Measurements from ENCODE around the gene CDK11B.
"Not testable (repeated sequence)": the region's sequence is repeated elsewhere in the genome, so short reads cannot be mapped to it uniquely, and the experiment has no call there.

CDK11B gene

DNA sequence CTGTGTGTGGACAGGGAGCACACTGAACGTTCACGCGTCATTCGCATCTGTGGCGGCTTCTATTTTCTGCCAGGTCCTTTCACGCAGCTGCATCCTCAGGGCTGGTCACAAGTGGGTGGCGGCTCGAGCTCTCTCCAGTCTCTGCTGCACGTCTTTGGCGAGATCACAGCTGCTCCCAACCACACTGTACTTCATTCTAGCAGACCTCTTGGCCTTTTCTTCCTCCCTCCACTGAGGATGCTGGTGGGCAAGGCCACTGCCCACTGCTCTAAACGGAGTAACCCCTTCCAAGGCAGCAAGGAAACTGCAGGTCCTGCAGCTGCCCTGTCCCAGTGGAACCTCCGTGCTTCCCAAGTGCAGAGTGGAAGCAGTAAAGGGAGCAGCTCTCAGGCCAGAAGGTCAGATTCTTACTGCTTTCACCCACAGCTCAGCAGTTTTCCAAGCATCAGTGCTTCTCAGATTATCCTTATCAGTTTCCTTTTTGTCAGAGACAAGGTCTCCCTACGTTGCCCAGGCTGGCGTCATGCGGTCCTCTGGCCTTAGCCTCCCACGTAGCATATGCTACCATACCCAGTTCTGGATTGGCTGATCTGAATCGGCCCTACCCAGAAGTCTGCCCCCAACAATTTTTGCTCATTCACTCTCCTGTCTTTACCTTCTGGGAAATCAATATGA, 11.1 kb downstream of the CDK11B start:
- peak overlapping the region in 1 of 2 donors; percentile 2 for H3K9ac ChIP-seq (ENCODE audit: low read depth in 1 of 2, low read length in 2 of 2)
- peaks cover 0 to 36% of the 10 kb centered on the region in 2 donors for H3K36me3 ChIP-seq (ENCODE audit: control insufficient read depth in 1 of 2, insufficient read depth in 2 of 2, low read length in 2 of 2)

DNA sequence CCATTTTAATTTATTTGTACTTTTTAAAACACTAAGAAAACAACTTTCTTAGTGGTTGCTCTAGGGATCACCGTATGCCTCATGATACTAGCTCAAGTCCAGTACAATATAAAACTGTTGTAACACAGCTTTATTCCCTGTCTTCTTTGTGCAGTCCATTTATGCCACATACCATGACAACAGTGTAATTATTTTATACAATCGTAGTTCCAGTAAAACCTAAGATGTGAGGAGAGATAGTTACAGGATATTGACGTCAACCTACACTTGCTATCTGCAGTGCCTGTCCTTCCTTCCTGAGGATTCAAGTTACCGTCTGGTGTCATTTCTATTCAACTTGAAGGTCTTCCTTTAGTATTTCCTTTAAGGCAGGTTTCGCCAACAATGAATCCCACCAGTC, 12.5 kb downstream of the CDK11B start:
- Histone ChIP-seq H3K4me1 (ENCODE audit: control insufficient read depth in 1 of 2, insufficient read depth in 2 of 2, low read length in 2 of 2) (peaks cover 0 to 17% of the 10 kb centered on the region in 2 donors), H3K36me3 (ENCODE audit: control insufficient read depth in 1 of 2, insufficient read depth in 2 of 2, low read length in 2 of 2) (peaks cover 0 to 24% of the 10 kb centered on the region in 2 donors)
- H3K27me3 ChIP-seq (ENCODE audit: control insufficient read depth in 1 of 2, insufficient read depth in 2 of 2, low read length in 2 of 2); H3K9me3 ChIP-seq (ENCODE audit: control insufficient read depth in 1 of 2, low read length in 2 of 2); H3K27ac ChIP-seq (ENCODE audit: low read depth, low read length); H3K4me3 ChIP-seq (ENCODE audit: low read depth in 1 of 2, low read length in 2 of 2); H3K9ac ChIP-seq (ENCODE audit: low read depth in 1 of 2, low read length in 2 of 2): not testable (repeated sequence)

More for the DNA sequence above, 11.1 kb downstream of the CDK11B start:
- H3K27ac ChIP-seq (ENCODE audit: low read depth, low read length), result peak overlapping the region; percentile 77
- not testable (repeated sequence) for H3K4me3 ChIP-seq (ENCODE audit: low read depth in 1 of 2, low read length in 2 of 2); H3K27me3 ChIP-seq (ENCODE audit: control insufficient read depth in 1 of 2, insufficient read depth in 2 of 2, low read length in 2 of 2); H3K9me3 ChIP-seq (ENCODE audit: control insufficient read depth in 1 of 2, low read length in 2 of 2)
- H3K4me1 ChIP-seq (ENCODE audit: control insufficient read depth in 1 of 2, insufficient read depth in 2 of 2, low read length in 2 of 2), result peaks cover 0 to 17% of the 10 kb centered on the region in 2 donors

DNA sequence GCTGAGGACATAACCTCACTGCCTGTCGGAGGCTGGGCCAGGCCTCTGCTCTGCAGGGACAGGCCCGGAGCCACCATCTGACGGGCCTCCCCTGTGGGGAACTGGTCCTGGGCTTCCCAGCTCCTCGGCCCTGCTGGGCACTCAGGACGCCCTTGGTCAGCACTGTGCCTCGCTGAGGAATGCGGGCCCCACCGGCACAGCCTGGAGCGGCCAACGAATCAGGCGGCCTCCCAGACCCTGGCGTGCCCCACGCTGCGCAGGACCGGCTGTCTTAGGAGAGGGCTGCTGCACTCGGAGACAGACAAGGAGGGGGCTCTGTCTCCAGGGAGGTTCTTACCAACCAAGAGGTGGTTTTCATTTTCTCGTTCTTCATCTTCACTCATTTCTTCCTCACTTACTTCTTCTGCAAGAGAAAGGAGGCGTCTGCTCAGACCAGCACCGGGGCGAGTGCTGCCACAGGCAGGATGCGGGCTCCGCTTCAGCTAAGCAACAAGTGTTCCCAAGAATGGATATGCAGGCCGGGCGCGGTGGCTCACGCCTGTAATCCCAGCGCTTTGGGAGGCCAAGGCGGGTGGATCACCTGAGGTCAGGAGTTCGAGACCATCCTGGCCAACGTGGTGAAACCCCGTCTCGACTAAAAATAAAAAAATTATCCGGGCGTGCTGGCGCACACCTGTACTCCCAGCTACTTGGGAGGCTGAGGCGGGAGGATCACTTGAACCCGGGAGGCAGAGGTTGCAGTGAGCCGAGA, 17.9 kb downstream of the CDK11B start:
- not testable (repeated sequence) for H3K27me3 ChIP-seq (ENCODE audit: control insufficient read depth in 1 of 2, insufficient read depth in 2 of 2, low read length in 2 of 2); H3K9me3 ChIP-seq (ENCODE audit: control insufficient read depth in 1 of 2, low read length in 2 of 2); H3K9ac ChIP-seq (ENCODE audit: low read depth in 1 of 2, low read length in 2 of 2); H3K4me3 ChIP-seq (ENCODE audit: low read depth in 1 of 2, low read length in 2 of 2); H3K27ac ChIP-seq (ENCODE audit: low read depth, low read length); H3K4me1 ChIP-seq (ENCODE audit: control insufficient read depth in 1 of 2, insufficient read depth in 2 of 2, low read length in 2 of 2)
- peaks cover 0 to 13% of the 10 kb centered on the region in 2 donors for H3K36me3 ChIP-seq (ENCODE audit: control insufficient read depth in 1 of 2, insufficient read depth in 2 of 2, low read length in 2 of 2)

DNA sequence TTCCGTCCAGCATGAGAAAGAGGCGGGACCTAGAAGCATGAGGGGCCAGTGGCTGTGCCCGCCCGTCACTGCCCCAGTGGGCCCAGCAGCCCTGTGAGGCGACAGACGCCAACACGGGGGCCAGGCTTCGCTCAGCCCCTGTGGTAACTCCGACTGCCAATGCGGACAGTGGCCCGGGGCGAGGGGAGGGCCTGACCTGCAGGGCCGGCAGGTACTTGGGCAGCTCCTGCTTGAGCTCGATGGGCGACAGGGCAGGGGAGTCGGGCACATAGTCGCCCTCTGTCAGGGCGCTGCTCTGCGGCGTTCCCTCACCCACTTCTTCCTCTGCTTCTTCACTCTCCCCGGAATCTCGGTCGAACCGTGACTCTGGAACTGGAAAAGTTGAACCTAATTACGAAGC, 18.7 kb downstream of the CDK11B start:
- not testable (repeated sequence) for H3K9ac ChIP-seq (ENCODE audit: low read depth in 1 of 2, low read length in 2 of 2); H3K27me3 ChIP-seq (ENCODE audit: control insufficient read depth in 1 of 2, insufficient read depth in 2 of 2, low read length in 2 of 2); H3K27ac ChIP-seq (ENCODE audit: low read depth, low read length); H3K4me3 ChIP-seq (ENCODE audit: low read depth in 1 of 2, low read length in 2 of 2); H3K4me1 ChIP-seq (ENCODE audit: control insufficient read depth in 1 of 2, insufficient read depth in 2 of 2, low read length in 2 of 2); H3K9me3 ChIP-seq (ENCODE audit: control insufficient read depth in 1 of 2, low read length in 2 of 2)
- peaks cover 0 to 13% of the 10 kb centered on the region in 2 donors for H3K36me3 ChIP-seq (ENCODE audit: control insufficient read depth in 1 of 2, insufficient read depth in 2 of 2, low read length in 2 of 2)

DNA sequence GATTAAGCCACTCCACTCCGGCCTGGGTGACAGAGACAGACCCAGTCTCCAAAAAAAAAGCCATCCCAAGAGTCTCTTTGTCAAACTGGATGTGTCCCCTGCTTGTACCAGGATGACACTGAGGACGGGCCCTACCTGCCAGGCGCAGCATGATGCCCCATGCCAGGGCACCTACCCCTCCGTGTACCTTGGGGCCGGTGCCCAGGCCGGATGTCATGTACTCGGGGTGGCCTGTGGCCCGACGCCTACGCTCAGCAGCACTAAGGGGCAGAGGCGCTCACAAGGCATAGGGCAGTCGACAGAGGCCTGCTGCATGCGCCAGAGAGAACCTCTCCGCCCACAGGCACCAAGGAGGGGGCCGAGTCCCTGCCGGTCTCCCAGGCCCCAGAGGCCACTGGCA, 19.4 kb downstream of the CDK11B start:
- H3K36me3 ChIP-seq (ENCODE audit: control insufficient read depth in 1 of 2, insufficient read depth in 2 of 2, low read length in 2 of 2), result peaks cover 0 to 13% of the 10 kb centered on the region in 2 donors

DNA sequence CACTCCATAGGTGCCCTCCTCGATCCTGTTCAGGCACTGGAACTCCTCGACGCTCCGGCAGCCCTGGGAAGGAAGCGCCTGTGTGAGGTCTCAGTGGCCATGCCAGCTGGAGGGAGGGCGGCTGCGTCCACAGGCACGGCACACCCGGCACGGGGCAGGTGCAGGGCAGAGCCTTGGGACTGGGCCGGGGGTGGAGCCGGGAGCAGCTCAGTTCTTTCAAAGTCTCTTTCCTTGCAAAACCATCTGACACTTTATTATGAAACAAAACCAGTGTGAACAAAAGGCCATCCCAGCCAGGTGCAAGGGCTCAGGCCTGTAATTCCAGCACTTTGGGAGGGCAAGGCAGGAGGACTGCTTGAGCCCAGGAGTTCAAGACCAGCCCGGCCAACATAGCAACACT, 20.3 kb downstream of the CDK11B start:
- not testable (repeated sequence) for H3K9ac ChIP-seq (ENCODE audit: low read depth in 1 of 2, low read length in 2 of 2); H3K4me3 ChIP-seq (ENCODE audit: low read depth in 1 of 2, low read length in 2 of 2); H3K27me3 ChIP-seq (ENCODE audit: control insufficient read depth in 1 of 2, insufficient read depth in 2 of 2, low read length in 2 of 2); H3K9me3 ChIP-seq (ENCODE audit: control insufficient read depth in 1 of 2, low read length in 2 of 2); H3K27ac ChIP-seq (ENCODE audit: low read depth, low read length); H3K4me1 ChIP-seq (ENCODE audit: control insufficient read depth in 1 of 2, insufficient read depth in 2 of 2, low read length in 2 of 2)
- H3K36me3 ChIP-seq (ENCODE audit: control insufficient read depth in 1 of 2, insufficient read depth in 2 of 2, low read length in 2 of 2), result peaks cover 0 to 13% of the 10 kb centered on the region in 2 donors

More for the DNA sequence above, 19.4 kb downstream of the CDK11B start:
- H3K9me3 ChIP-seq (ENCODE audit: control insufficient read depth in 1 of 2, low read length in 2 of 2); H3K27ac ChIP-seq (ENCODE audit: low read depth, low read length); H3K4me3 ChIP-seq (ENCODE audit: low read depth in 1 of 2, low read length in 2 of 2); H3K9ac ChIP-seq (ENCODE audit: low read depth in 1 of 2, low read length in 2 of 2); H3K27me3 ChIP-seq (ENCODE audit: control insufficient read depth in 1 of 2, insufficient read depth in 2 of 2, low read length in 2 of 2); H3K4me1 ChIP-seq (ENCODE audit: control insufficient read depth in 1 of 2, insufficient read depth in 2 of 2, low read length in 2 of 2): not testable (repeated sequence)

DNA sequence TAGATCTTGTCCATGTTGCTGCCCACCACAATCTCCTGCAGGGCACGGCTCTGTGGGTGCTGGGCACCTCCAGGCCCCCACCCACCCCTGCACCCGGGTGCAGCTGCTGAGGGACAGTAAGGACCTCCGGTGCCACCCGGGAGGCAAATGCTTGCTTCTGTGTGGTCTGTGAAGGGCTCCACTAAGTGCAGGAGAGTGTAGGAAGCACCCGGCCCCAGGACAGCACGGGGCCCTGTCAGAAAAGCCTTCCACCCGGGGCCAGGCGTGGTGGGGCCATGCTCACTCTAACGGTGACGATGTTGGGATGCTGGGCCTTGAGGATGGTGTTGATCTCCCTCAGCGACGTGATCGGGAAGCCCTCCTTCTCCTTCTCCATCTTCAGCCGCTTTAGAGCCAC, 21.3 kb downstream of the CDK11B start:
- not testable (repeated sequence) for H3K27ac ChIP-seq (ENCODE audit: low read depth, low read length); H3K4me1 ChIP-seq (ENCODE audit: control insufficient read depth in 1 of 2, insufficient read depth in 2 of 2, low read length in 2 of 2); H3K9me3 ChIP-seq (ENCODE audit: control insufficient read depth in 1 of 2, low read length in 2 of 2); H3K4me3 ChIP-seq (ENCODE audit: low read depth in 1 of 2, low read length in 2 of 2); H3K9ac ChIP-seq (ENCODE audit: low read depth in 1 of 2, low read length in 2 of 2); H3K27me3 ChIP-seq (ENCODE audit: control insufficient read depth in 1 of 2, insufficient read depth in 2 of 2, low read length in 2 of 2)
- peaks cover 0 to 13% of the 10 kb centered on the region in 2 donors for H3K36me3 ChIP-seq (ENCODE audit: control insufficient read depth in 1 of 2, insufficient read depth in 2 of 2, low read length in 2 of 2)

DNA sequence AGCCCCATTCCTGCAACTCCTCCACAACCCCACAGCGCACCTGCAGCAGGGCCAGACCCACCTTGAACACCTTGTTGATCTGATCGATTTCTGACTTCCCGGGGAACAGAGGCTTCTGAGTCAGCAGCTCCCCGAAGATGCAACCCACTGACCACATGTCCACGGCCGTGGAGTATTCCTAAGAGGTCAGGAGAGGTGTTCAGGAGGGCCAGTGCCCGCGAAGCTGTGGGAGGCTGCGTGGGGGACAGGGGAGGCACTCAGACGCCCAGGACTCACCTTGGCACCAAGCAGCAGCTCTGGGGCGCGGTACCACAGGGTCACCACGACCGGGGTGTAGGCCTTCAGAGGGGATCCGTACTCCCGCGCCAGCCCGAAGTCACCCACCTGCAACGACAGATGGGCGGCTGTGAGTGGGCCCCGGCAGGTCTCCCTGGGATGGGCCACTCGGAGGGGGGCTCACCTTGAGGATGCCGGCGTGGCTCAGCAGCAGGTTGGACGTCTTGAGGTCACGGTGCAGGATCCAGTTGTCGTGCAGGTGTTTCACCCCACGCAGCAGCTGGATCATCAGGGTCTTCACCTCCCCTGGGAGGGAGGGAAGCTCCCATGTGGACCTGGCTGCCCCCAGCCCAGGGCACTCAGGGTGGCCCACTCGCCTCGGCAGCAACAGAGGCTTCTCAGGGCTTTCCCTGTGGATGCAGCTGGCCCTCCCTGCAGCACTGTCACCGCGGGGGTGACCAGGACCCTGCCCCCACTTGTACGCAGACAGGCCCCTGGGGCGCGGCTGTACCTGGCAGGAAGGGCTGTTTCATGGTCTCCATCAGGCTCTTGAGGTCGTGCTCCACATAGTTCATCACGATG, 22.0 kb downstream of the CDK11B start:
- H3K4me3 ChIP-seq (ENCODE audit: low read depth in 1 of 2, low read length in 2 of 2); H3K27ac ChIP-seq (ENCODE audit: low read depth, low read length); H3K9ac ChIP-seq (ENCODE audit: low read depth in 1 of 2, low read length in 2 of 2); H3K4me1 ChIP-seq (ENCODE audit: control insufficient read depth in 1 of 2, insufficient read depth in 2 of 2, low read length in 2 of 2); H3K27me3 ChIP-seq (ENCODE audit: control insufficient read depth in 1 of 2, insufficient read depth in 2 of 2, low read length in 2 of 2); H3K9me3 ChIP-seq (ENCODE audit: control insufficient read depth in 1 of 2, low read length in 2 of 2): not testable (repeated sequence)
- peaks cover 0 to 13% of the 10 kb centered on the region in 2 donors for H3K36me3 ChIP-seq (ENCODE audit: control insufficient read depth in 1 of 2, insufficient read depth in 2 of 2, low read length in 2 of 2)

DNA sequence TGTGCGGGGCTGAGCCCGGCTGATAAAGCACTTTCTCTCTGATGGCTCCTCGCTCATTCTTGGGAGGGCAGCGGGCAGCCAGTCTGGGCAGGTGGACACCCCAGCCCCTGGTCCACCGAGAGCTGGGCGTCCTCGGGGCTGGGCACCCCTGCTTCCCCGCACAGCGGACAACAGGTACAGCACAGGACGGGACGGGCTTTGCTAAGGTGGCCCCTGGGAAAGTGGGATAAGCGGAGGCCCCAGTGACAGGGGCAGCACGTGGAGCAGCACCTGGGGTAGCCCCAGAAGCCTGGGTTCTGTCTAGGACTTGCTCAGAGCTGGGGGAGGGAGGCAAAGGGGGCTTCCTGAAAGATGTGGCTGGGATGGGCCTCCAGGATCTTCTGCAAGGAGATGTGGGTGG, 24.2 kb downstream of the CDK11B start:
- H3K36me3 ChIP-seq (ENCODE audit: control insufficient read depth in 1 of 2, insufficient read depth in 2 of 2, low read length in 2 of 2), result peaks cover 0 to 13% of the 10 kb centered on the region in 2 donors
- not testable (repeated sequence) for H3K9ac ChIP-seq (ENCODE audit: low read depth in 1 of 2, low read length in 2 of 2); H3K4me3 ChIP-seq (ENCODE audit: low read depth in 1 of 2, low read length in 2 of 2); H3K9me3 ChIP-seq (ENCODE audit: control insufficient read depth in 1 of 2, low read length in 2 of 2); H3K4me1 ChIP-seq (ENCODE audit: control insufficient read depth in 1 of 2, insufficient read depth in 2 of 2, low read length in 2 of 2); H3K27me3 ChIP-seq (ENCODE audit: control insufficient read depth in 1 of 2, insufficient read depth in 2 of 2, low read length in 2 of 2); H3K27ac ChIP-seq (ENCODE audit: low read depth, low read length)

DNA sequence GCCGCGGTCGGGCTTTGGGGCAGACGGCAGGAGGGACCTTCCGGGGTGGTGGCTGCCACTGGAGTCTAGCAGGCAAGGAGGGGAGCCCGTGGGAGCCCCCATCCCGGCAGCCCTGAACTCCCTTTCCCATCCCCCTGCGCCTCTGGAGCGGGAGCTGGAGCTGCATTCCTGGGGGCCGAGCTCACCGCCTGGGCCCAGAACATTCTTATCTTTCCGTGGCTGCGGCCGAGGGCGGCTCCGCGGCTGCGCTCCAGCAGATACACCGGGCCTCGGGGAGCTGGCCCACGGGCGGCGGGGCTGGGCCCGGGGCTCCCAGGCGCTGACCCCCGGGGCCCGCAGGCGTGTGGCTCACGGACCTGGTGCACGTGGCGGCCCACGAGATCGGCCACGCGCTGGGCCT, 25.4 kb downstream of the CDK11B start:
- H3K36me3 ChIP-seq (ENCODE audit: control insufficient read depth in 1 of 2, insufficient read depth in 2 of 2, low read length in 2 of 2), result peaks cover 0 to 13% of the 10 kb centered on the region in 2 donors
- H3K4me3 ChIP-seq (ENCODE audit: low read depth in 1 of 2, low read length in 2 of 2), result not testable (repeated sequence)

More for the DNA sequence above, 25.4 kb downstream of the CDK11B start:
- H3K27ac ChIP-seq (ENCODE audit: low read depth, low read length); H3K9me3 ChIP-seq (ENCODE audit: control insufficient read depth in 1 of 2, low read length in 2 of 2); H3K4me1 ChIP-seq (ENCODE audit: control insufficient read depth in 1 of 2, insufficient read depth in 2 of 2, low read length in 2 of 2); H3K9ac ChIP-seq (ENCODE audit: low read depth in 1 of 2, low read length in 2 of 2); H3K27me3 ChIP-seq (ENCODE audit: control insufficient read depth in 1 of 2, insufficient read depth in 2 of 2, low read length in 2 of 2): not testable (repeated sequence)

All from duodenal mucosa (tissue), 2 donors.